ENCODE results near the gene SCN9A.
"Not testable (repeated sequence)": the region's sequence is repeated elsewhere in the genome, so short reads cannot be mapped to it uniquely, and the experiment has no call there.

The SCN9A gene

GRCh38 chr2:166239548-166239947, 136.2 kb downstream of the SCN9A start:
- peak; percentile 90 for DNase-seq

- no peak for DNase-seq
Observed at GRCh38 chr2:166238176-166238575, 137.6 kb downstream of the SCN9A start.

GRCh38 chr2:166234112-166234846, 141.5 kb downstream of the SCN9A start:
- DNase-seq = peak; percentile 84

GRCh38 chr2:166233244-166233643, 142.5 kb downstream of the SCN9A start:
- no peak for DNase-seq

- no peak for DNase-seq
Observed at GRCh38 chr2:166230724-166231070, 145.0 kb downstream of the SCN9A start.

GRCh38 chr2:166230024-166230723, 145.6 kb downstream of the SCN9A start:
- no peak for DNase-seq

- DNase-seq = no peak
Observed at GRCh38 chr2:166229678-166230023, 146.1 kb downstream of the SCN9A start.

GRCh38 chr2:166224197-166224596, 151.5 kb downstream of the SCN9A start:
- DNase-seq = no peak

GRCh38 chr2:166223298-166223697, 152.4 kb downstream of the SCN9A start:
- DNase-seq = no peak

- no peak for DNase-seq
Observed at GRCh38 chr2:166211079-166211478, 164.7 kb downstream of the SCN9A start.

- DNase-seq = not testable (repeated sequence)
Observed at GRCh38 chr2:166209944-166210343, 165.8 kb downstream of the SCN9A start.

- DNase-seq = not testable (repeated sequence)
Observed at GRCh38 chr2:166209367-166209766, 166.4 kb downstream of the SCN9A start.

- not testable (repeated sequence) for DNase-seq
Observed at GRCh38 chr2:166206153-166206552, 169.6 kb downstream of the SCN9A start.

GRCh38 chr2:166202778-166203177, 173.0 kb downstream of the SCN9A start:
- DNase-seq = no peak

- peak; percentile 18 for DNase-seq
Observed at GRCh38 chr2:166197446-166197845, 178.3 kb downstream of the SCN9A start.

- no peak for DNase-seq
Observed at GRCh38 chr2:166193407-166193806, 182.3 kb downstream of the SCN9A start.

- DNase-seq = no peak
Observed at GRCh38 chr2:166188084-166188483, 187.7 kb downstream of the SCN9A start.

- no peak for DNase-seq
Observed at GRCh38 chr2:166184789-166185188, 191.0 kb downstream of the SCN9A start.

- DNase-seq = no peak
Observed at GRCh38 chr2:166181813-166182154, 194.0 kb downstream of the SCN9A start.

GRCh38 chr2:166180951-166181812, 194.6 kb downstream of the SCN9A start:
- peak; percentile 51 for DNase-seq

- no peak for DNase-seq
Observed at GRCh38 chr2:166179201-166179600, 196.5 kb downstream of the SCN9A start.

GRCh38 chr2:166173263-166173662, 202.5 kb downstream of the SCN9A start:
- DNase-seq = no peak

- peak; percentile 47 for DNase-seq
Observed at GRCh38 chr2:166171216-166171615, 204.5 kb downstream of the SCN9A start.

GRCh38 chr2:166170356-166170755, 205.4 kb downstream of the SCN9A start:
- DNase-seq = peak; percentile 31
